ENCODE results near the gene DESI1. TPM values are rescaled to one million over a fixed set of nuclear protein-coding genes. Genes with fewer than 3 reads are reported as not detected.

The DESI1 gene
- total RNA-seq (2021): 28.3 and 30.2 TPM in 2 replicates
- long read RNA-seq, transcript DESI1-201 (6 exons, 3,833 nt): major isoform, 12 of 20 reads
- long read RNA-seq, partial matches to known transcripts: 0 of 20 reads
- long read RNA-seq, other reads (novel, unspliced or antisense): 8 of 20 reads

- Histone ChIP-seq H4K8ac (replicated peaks; ENCODE audit: insufficient read length, low read depth, low read length) (no peak within 1 kb of the TSS), H3K4ac (ENCODE audit: low read depth, low read length) (no peak within 1 kb of the TSS; the same call in 1 of the 2 replicates), H3K23ac (ENCODE audit: insufficient read length, low read depth, low read length) (no peak within 1 kb of the TSS), H3K9me3 (ENCODE audit: control insufficient read depth, low read depth, low read length) (no peaks in the 10 kb centered on the region), H3K14ac (ENCODE audit: insufficient read depth, low read length) (peak within 1 kb of the TSS; percentile 97), H3K27me3 (ENCODE audit: insufficient read depth, low read length) (no peaks in the 10 kb centered on the region), H3K18ac (ENCODE audit: insufficient read length, low read depth, low read length) (peak within 1 kb of the TSS; percentile 99), H2BK20ac (ENCODE audit: low read depth, low read length, poor library complexity, severe bottlenecking) (no peak within 1 kb of the TSS), H2AK5ac (ENCODE audit: insufficient read length, low read length) (no peak within 1 kb of the TSS), H3K4me2 (ENCODE audit: insufficient read depth, insufficient read length, low read length) (peak within 1 kb of the TSS; percentile 87), H3K4me1 (ENCODE audit: insufficient read depth, low read length) (no peaks in the 10 kb centered on the region), H2BK120ac (ENCODE audit: low read depth, low read length, poor library complexity, severe bottlenecking) (no peak within 1 kb of the TSS), H2BK15ac (ENCODE audit: low read depth, low read length) (no peak within 1 kb of the TSS), H4K5ac (ENCODE audit: insufficient read length, low read depth, low read length) (peak within 1 kb of the TSS; percentile 97), H3K27ac (ENCODE audit: insufficient read length, low read depth, low read length) (peak within 1 kb of the TSS; percentile 84), H4K91ac (ENCODE audit: insufficient read length, low read depth, low read length) (peak within 1 kb of the TSS; percentile 38), H3K79me2 (ENCODE audit: insufficient read depth, low read length) (peaks cover 8% of the 10 kb centered on the region; the same call in 1 of the 2 replicates), H3K79me1 (ENCODE audit: insufficient read depth, low read depth, low read length, poor library complexity, severe bottlenecking) (no peaks in the 10 kb centered on the region), H3K9ac (ENCODE audit: extremely low read depth, insufficient read length, low read length) (peak within 1 kb of the TSS; percentile 98), H3T11ph (ENCODE audit: low read length) (no peak within 1 kb of the TSS), H2BK5ac (ENCODE audit: insufficient read length, low read length) (peak within 1 kb of the TSS; percentile 88), H4K20me1 (ENCODE audit: control insufficient read depth, insufficient read depth, insufficient read length) (no peaks in the 10 kb centered on the region), H2AFZ (ENCODE audit: low read length) (no peak within 1 kb of the TSS), H3K56ac (ENCODE audit: insufficient read length, low read depth, low read length) (peak within 1 kb of the TSS; percentile 18), H3K23me2 (ENCODE audit: insufficient read length, low read depth, low read length, poor library complexity, severe bottlenecking) (peaks cover 14% of the 10 kb centered on the region), H2BK12ac (ENCODE audit: insufficient read length, low read depth, low read length) (peak within 1 kb of the TSS; percentile 39)
- no peak for DNase-seq
- Mint-ChIP-seq H3K4me1 (peaks cover 17 to 19% of the 10 kb centered on the region in 2 experiments), H3K27me3 (ENCODE audit: low read depth) (no peaks in the 10 kb centered on the region), H3K9me3 (no peaks in the 10 kb centered on the region; a peak in 2 of 5 replicates), H3K27ac (peak within 1 kb of the TSS; percentile 99 to 100 (median 99)), H3K4me3 (peak within 1 kb of the TSS; percentile 95), H3K36me3 (ENCODE audit: insufficient read depth in 1 of 3, low read depth in 3 of 3) (peaks cover 29 to 35% (median 34%) of the 10 kb centered on the region in 3 experiments)
- no CpG with 5 or more reads among the region's 40 CpGs for WGBS (ENCODE audit: extremely low coverage, insufficient read length, low lambda C conversion rate)
- no peak for TF ChIP-seq CTCF (conservative IDR thresholded peaks at IDR 0.05)
Observed at GRCh38 chr22:41620589-41621098, at the start of gene DESI1. Gene DESI1, minus strand, starts transcription at chr22:41621043. Its CDS starts 204 bp downstream, at chr22:41620839.

Data from H9 (cell line).